Activated CD4-positive, CD25-positive, alpha-beta regulatory T cell (primary cell): ENCODE measurements around the gene VSTM2B.
"Not testable (repeated sequence)": the region's sequence is repeated elsewhere in the genome, so short reads cannot be mapped to it uniquely, and the experiment has no call there.

Experiments
- DNase-seq, 4 experiments: peaks; one replicate each; lab custom pipeline; 2025; lab: John Stamatoyannopoulos, UW

Gene VSTM2B

GRCh38 chr19:29525901-29526729, at the start of gene VSTM2B:
Gene VSTM2B (plus strand): TSS chr19:29525994. CDS start chr19:29526584, 590 bp downstream.
- DNase-seq: no peak

- DNase-seq: no peak
Measured at GRCh38 chr19:29476528-29476927, 49.3 kb upstream of the VSTM2B start.

- no peak for DNase-seq
Measured at GRCh38 chr19:29477831-29478577, 47.8 kb upstream of the VSTM2B start.

- no peak for DNase-seq
Measured at GRCh38 chr19:29478578-29479565, 46.9 kb upstream of the VSTM2B start.

GRCh38 chr19:29479941-29480340, 45.9 kb upstream of the VSTM2B start:
- no peak for DNase-seq

GRCh38 chr19:29480507-29480906, 45.3 kb upstream of the VSTM2B start:
- no peak for DNase-seq

- no peak for DNase-seq
Measured at GRCh38 chr19:29482855-29483640, 42.7 kb upstream of the VSTM2B start.

GRCh38 chr19:29483641-29483920, 42.2 kb upstream of the VSTM2B start:
- no peak for DNase-seq

- DNase-seq: no peak
Measured at GRCh38 chr19:29483944-29484581, 41.7 kb upstream of the VSTM2B start.

GRCh38 chr19:29484876-29485275, 40.9 kb upstream of the VSTM2B start:
- DNase-seq: no peak

- no peak for DNase-seq
Measured at GRCh38 chr19:29485293-29485692, 40.5 kb upstream of the VSTM2B start.

GRCh38 chr19:29486961-29487360, 38.8 kb upstream of the VSTM2B start:
- DNase-seq: not testable (repeated sequence)

GRCh38 chr19:29487432-29487831, 38.4 kb upstream of the VSTM2B start:
- DNase-seq: no peak

GRCh38 chr19:29488316-29488715, 37.5 kb upstream of the VSTM2B start:
- no peak for DNase-seq

GRCh38 chr19:29489172-29489951, 36.4 kb upstream of the VSTM2B start:
- DNase-seq: no peak

GRCh38 chr19:29491491-29491890, 34.3 kb upstream of the VSTM2B start:
- DNase-seq: no peak

- DNase-seq: no peak
Measured at GRCh38 chr19:29491995-29492577, 33.7 kb upstream of the VSTM2B start.

GRCh38 chr19:29492769-29493168, 33.0 kb upstream of the VSTM2B start:
- no peak for DNase-seq

GRCh38 chr19:29495091-29495490, 30.7 kb upstream of the VSTM2B start:
- DNase-seq: no peak
